GM12878 (cell line): ENCODE measurements around the gene NFAM1. TPM values are rescaled to one million over a fixed set of nuclear protein-coding genes. Genes with fewer than 3 reads are reported as not detected.

Experiments
- BACH1 ChIP-seq: fragments of 450-650 bp; IDR thresholded peaks from 2 replicates; pipeline ENCODE4 v1.6.1; 2017; ENCODE audit warnings: mild to moderate bottlenecking, borderline replicate concordance
- NFIC ChIP-seq: IDR thresholded peaks from 2 replicates; pipeline ENCODE4 v1.6.1; 2012; ENCODE audit warnings: low read depth, mild to moderate bottlenecking, inconsistent platforms, low read length, moderate library complexity
- NRF1 ChIP-seq: conservative IDR thresholded peaks from 2 replicates; pipeline ENCODE4 v1.6.1; 2011; ENCODE audit warnings: mild to moderate bottlenecking, low read depth, low read length, improper control_type of control experiment
- PAX8 ChIP-seq: fragments of 450-650 bp; IDR thresholded peaks from 2 replicates; pipeline ENCODE4 v1.6.1; 2017; ENCODE audit warnings: mild to moderate bottlenecking, moderate library complexity
- RELA ChIP-seq: fragments of 450-650 bp; IDR thresholded peaks from 2 replicates; pipeline ENCODE4 v1.8.0; 2014; ENCODE audit warnings: borderline replicate concordance; ENCODE audit not compliant: partially characterized antibody
- SUPT20H ChIP-seq: IDR thresholded peaks from 2 replicates; pipeline ENCODE4 v1.6.1; 2011; ENCODE audit warnings: low read depth, mild to moderate bottlenecking, low read length, moderate library complexity, borderline replicate concordance; ENCODE audit not compliant: control insufficient read depth
- ZNF24 ChIP-seq: fragments of 450-650 bp; IDR thresholded peaks from 2 replicates; pipeline ENCODE4 v1.6.1; 2017; ENCODE audit warnings: antibody characterized with exemption, mild to moderate bottlenecking
- ZSCAN29 ChIP-seq: fragments of 450-650 bp; IDR thresholded peaks from 2 replicates; pipeline ENCODE4 v1.6.1; 2017; ENCODE audit warnings: mild to moderate bottlenecking, moderate library complexity
- polyA plus RNA-seq, 11 experiments: library from polyadenylated mRNA; depleted of rRNA in 4 of 11; unstranded in 6 of 11; stranded (reverse) in 5 of 11; fragments of >200 nt; fragmentation: Nextera tagmentation in 4 of 11; fragmentation: Illumina TruSeq in 1 of 11; extraction: Ambion mirVana in 4 of 11; extraction: Trizol in 1 of 11; gene quantifications; 1 replicate in 1 of 11; 2 replicates in 10 of 11; pipeline versions ENCODE4 v1.2.1 to v1.2.3, GENCODE V29; 2011 to 2016; ENCODE audit warnings: inconsistent platforms in 2 of 11, missing spikeins in 2 of 11, low read depth in 1 of 11
- total RNA-seq, 4 experiments: library from RNA; depleted of rRNA in 3 of 4; stranded (reverse); fragments of >200 nt in 3 of 4; fragmentation: Illumina TruSeq in 1 of 4; extraction: Trizol in 1 of 4; gene quantifications; 2 replicates each; pipeline versions ENCODE4 v1.2.1 to v1.2.3, GENCODE V29; 2013 to 2021
- TF ChIP-seq, protein P1 (sequence below): fragments of 450-650 bp; IDR thresholded peaks from 2 replicates; pipeline ENCODE4 v1.6.1; 2016; ENCODE audit warnings: mild to moderate bottlenecking
- TF ChIP-seq, protein P2 (sequence below): IDR thresholded peaks from 2 replicates; pipeline ENCODE4 v1.6.1; 2012; ENCODE audit warnings: low read depth, low read length, improper control_type of control experiment
- TF ChIP-seq, protein P3 (sequence below): IDR thresholded peaks from 2 replicates; pipeline ENCODE4 v1.6.1; 2012; ENCODE audit warnings: mild to moderate bottlenecking, low read depth, low read length
- TF ChIP-seq, protein P4 (sequence below): fragments of 450-650 bp; formaldehyde crosslinking; IDR thresholded peaks from 2 replicates; pipeline ENCODE4 v1.5.0; 2022; ENCODE audit warnings: mild to moderate bottlenecking, missing genetic modification characterization
- TF ChIP-seq, protein P5 (sequence below): fragments of 450-650 bp; IDR thresholded peaks from 2 replicates; pipeline ENCODE4 v1.6.1; 2018; ENCODE audit warnings: mild to moderate bottlenecking, low read depth, moderate library complexity; ENCODE audit not compliant: partially characterized antibody
- TF ChIP-seq, protein P6 (sequence below): fragments of 450-650 bp; IDR thresholded peaks from 2 replicates; pipeline ENCODE4 v1.6.1; 2017; ENCODE audit warnings: low read depth, mild to moderate bottlenecking, moderate library complexity

NFAM1 gene
- total and polyA plus RNA-seq, 10 of the 15 experiments (the other 5 are each of a cell fraction or from before 2014, with no cell fraction given) = 0.13 to 1.3 (median 0.24) TPM; not detected in 3

DNA sequence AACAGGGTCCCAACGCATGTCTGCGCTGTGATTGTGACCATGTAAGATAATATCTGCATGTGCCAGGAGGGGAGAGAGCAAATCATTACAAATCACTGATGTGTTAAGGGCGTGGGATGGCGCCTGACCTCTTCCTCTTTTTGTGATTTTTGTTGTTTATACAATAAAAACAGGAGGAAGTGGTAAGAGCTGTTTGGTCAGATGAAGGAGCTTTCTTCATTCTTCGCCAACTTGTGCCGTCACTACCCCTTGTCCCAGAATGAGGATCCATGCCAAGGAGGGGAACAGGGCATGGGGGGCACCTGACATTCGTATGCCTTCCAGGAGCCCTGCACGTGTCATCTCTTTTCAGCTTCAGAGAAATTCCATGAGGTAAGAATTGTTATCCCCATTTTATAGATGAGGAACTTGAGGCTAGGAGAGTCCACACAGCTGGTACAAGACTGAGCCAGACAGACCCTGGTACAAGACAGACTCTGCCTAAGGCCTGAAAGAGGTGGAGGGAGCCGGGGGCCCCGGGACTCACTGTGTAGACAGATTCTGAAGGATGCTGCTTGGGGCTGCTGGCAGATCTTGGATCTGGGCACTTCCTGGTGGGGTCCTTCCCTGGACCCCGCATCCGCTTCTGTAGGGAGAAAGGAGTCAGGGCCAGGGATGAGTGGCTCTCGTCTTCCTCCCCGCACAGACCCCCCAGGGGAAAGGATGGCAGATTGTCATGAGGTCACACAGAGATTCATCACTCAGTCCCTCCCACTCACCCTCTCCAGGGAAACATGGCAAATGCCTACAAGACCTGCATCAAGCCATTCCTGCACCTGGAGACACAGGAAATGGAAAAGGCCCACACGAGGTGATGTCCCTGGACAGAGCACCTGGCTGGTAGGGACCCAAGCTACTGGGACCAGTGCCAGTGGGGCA, 34.6 kb downstream of the NFAM1 start (continued):
- no peak for TF ChIP-seq NRF1
- no peak for TF ChIP-seq SUPT20H
- peak; percentile 45; the same call in 1 of the 2 replicates for TF ChIP-seq NFIC
- TF ChIP-seq, protein P1, sequence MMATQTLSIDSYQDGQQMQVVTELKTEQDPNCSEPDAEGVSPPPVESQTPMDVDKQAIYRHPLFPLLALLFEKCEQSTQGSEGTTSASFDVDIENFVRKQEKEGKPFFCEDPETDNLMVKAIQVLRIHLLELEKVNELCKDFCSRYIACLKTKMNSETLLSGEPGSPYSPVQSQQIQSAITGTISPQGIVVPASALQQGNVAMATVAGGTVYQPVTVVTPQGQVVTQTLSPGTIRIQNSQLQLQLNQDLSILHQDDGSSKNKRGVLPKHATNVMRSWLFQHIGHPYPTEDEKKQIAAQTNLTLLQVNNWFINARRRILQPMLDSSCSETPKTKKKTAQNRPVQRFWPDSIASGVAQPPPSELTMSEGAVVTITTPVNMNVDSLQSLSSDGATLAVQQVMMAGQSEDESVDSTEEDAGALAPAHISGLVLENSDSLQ = no peak
- no peak for TF ChIP-seq ZNF24
- no peak for TF ChIP-seq RELA
- TF ChIP-seq BACH1 = no peak
- TF ChIP-seq PAX8 = no peak
- TF ChIP-seq, protein P2, sequence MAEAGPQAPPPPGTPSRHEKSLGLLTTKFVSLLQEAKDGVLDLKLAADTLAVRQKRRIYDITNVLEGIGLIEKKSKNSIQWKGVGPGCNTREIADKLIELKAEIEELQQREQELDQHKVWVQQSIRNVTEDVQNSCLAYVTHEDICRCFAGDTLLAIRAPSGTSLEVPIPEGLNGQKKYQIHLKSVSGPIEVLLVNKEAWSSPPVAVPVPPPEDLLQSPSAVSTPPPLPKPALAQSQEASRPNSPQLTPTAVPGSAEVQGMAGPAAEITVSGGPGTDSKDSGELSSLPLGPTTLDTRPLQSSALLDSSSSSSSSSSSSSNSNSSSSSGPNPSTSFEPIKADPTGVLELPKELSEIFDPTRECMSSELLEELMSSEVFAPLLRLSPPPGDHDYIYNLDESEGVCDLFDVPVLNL = no peak
- TF ChIP-seq, protein P3, sequence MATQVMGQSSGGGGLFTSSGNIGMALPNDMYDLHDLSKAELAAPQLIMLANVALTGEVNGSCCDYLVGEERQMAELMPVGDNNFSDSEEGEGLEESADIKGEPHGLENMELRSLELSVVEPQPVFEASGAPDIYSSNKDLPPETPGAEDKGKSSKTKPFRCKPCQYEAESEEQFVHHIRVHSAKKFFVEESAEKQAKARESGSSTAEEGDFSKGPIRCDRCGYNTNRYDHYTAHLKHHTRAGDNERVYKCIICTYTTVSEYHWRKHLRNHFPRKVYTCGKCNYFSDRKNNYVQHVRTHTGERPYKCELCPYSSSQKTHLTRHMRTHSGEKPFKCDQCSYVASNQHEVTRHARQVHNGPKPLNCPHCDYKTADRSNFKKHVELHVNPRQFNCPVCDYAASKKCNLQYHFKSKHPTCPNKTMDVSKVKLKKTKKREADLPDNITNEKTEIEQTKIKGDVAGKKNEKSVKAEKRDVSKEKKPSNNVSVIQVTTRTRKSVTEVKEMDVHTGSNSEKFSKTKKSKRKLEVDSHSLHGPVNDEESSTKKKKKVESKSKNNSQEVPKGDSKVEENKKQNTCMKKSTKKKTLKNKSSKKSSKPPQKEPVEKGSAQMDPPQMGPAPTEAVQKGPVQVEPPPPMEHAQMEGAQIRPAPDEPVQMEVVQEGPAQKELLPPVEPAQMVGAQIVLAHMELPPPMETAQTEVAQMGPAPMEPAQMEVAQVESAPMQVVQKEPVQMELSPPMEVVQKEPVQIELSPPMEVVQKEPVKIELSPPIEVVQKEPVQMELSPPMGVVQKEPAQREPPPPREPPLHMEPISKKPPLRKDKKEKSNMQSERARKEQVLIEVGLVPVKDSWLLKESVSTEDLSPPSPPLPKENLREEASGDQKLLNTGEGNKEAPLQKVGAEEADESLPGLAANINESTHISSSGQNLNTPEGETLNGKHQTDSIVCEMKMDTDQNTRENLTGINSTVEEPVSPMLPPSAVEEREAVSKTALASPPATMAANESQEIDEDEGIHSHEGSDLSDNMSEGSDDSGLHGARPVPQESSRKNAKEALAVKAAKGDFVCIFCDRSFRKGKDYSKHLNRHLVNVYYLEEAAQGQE = no peak
- no peak for TF ChIP-seq ZSCAN29
- TF ChIP-seq, protein P4, sequence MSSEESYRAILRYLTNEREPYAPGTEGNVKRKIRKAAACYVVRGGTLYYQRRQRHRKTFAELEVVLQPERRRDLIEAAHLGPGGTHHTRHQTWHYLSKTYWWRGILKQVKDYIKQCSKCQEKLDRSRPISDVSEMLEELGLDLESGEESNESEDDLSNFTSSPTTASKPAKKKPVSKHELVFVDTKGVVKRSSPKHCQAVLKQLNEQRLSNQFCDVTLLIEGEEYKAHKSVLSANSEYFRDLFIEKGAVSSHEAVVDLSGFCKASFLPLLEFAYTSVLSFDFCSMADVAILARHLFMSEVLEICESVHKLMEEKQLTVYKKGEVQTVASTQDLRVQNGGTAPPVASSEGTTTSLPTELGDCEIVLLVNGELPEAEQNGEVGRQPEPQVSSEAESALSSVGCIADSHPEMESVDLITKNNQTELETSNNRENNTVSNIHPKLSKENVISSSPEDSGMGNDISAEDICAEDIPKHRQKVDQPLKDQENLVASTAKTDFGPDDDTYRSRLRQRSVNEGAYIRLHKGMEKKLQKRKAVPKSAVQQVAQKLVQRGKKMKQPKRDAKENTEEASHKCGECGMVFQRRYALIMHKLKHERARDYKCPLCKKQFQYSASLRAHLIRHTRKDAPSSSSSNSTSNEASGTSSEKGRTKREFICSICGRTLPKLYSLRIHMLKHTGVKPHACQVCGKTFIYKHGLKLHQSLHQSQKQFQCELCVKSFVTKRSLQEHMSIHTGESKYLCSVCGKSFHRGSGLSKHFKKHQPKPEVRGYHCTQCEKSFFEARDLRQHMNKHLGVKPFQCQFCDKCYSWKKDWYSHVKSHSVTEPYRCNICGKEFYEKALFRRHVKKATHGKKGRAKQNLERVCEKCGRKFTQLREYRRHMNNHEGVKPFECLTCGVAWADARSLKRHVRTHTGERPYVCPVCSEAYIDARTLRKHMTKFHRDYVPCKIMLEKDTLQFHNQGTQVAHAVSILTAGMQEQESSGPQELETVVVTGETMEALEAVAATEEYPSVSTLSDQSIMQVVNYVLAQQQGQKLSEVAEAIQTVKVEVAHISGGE (CRISPR knock-in tag) = no peak
- TF ChIP-seq, protein P5, sequence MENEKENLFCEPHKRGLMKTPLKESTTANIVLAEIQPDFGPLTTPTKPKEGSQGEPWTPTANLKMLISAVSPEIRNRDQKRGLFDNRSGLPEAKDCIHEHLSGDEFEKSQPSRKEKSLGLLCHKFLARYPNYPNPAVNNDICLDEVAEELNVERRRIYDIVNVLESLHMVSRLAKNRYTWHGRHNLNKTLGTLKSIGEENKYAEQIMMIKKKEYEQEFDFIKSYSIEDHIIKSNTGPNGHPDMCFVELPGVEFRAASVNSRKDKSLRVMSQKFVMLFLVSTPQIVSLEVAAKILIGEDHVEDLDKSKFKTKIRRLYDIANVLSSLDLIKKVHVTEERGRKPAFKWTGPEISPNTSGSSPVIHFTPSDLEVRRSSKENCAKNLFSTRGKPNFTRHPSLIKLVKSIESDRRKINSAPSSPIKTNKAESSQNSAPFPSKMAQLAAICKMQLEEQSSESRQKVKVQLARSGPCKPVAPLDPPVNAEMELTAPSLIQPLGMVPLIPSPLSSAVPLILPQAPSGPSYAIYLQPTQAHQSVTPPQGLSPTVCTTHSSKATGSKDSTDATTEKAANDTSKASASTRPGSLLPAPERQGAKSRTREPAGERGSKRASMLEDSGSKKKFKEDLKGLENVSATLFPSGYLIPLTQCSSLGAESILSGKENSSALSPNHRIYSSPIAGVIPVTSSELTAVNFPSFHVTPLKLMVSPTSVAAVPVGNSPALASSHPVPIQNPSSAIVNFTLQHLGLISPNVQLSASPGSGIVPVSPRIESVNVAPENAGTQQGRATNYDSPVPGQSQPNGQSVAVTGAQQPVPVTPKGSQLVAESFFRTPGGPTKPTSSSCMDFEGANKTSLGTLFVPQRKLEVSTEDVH = no peak
- TF ChIP-seq, protein P6, sequence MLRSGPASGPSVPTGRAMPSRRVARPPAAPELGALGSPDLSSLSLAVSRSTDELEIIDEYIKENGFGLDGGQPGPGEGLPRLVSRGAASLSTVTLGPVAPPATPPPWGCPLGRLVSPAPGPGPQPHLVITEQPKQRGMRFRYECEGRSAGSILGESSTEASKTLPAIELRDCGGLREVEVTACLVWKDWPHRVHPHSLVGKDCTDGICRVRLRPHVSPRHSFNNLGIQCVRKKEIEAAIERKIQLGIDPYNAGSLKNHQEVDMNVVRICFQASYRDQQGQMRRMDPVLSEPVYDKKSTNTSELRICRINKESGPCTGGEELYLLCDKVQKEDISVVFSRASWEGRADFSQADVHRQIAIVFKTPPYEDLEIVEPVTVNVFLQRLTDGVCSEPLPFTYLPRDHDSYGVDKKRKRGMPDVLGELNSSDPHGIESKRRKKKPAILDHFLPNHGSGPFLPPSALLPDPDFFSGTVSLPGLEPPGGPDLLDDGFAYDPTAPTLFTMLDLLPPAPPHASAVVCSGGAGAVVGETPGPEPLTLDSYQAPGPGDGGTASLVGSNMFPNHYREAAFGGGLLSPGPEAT = 0 out of 2 replicates have a peak, but pooled peaks have one; percentile 37
